ENCODE results near the gene OR2S2. TPM values are rescaled to one million over a fixed set of nuclear protein-coding genes. Genes with fewer than 3 reads are reported as not detected.

OR2S2 gene
- total RNA-seq, 1 donor from 2014 or later, result not detected

GRCh38 chr9:35909687-35910612 is 48.0 kb downstream of the OR2S2 start:
- intact Hi-C loops (cut with micrococcal nuclease), result no loop called here

GRCh38 chr9:35909274-35909673 is 48.7 kb downstream of the OR2S2 start, which contains the start of gene SPAAR:
Gene SPAAR, plus strand, starts transcription at chr9:35909490. Its CDS starts 974 bp downstream, at chr9:35910464.
- intact Hi-C loops (cut with micrococcal nuclease), result no loop called here

- intact Hi-C loops (cut with micrococcal nuclease), result no loop called here
These were observed 49.3 kb downstream of the OR2S2 start for GRCh38 chr9:35908504-35909125.

GRCh38 chr9:35907711-35908503 is 50.0 kb downstream of the OR2S2 start:
- intact Hi-C loops (cut with micrococcal nuclease), result no loop called here

Other genes with a start within 250 kb of the OR2S2 start
- gene TLN1, start 226.0 kb downstream of the OR2S2 start, total RNA-seq, result 360 and 382 TPM in 2 replicates
- gene CREB3, start 225.5 kb downstream of the OR2S2 start, total RNA-seq, result 18.0 and 19.9 TPM in 2 replicates
- 54.1 and 62.3 TPM in 2 replicates for gene GBA2, start 208.9 kb downstream of the OR2S2 start, total RNA-seq
- 22.8 and 23.3 TPM in 2 replicates for gene RGP1, start 208.9 kb downstream of the OR2S2 start, total RNA-seq
- 0.55 TPM in 1 of 2 replicates, not detected in the other for gene MSMP, start 203.9 kb downstream of the OR2S2 start, total RNA-seq
- gene NPR2, start 166.6 kb downstream of the OR2S2 start, total RNA-seq, result 9.6 and 10.2 TPM in 2 replicates
- 0.95 and 1.4 TPM in 2 replicates for gene SPAG8, start 145.9 kb downstream of the OR2S2 start, total RNA-seq
- gene HINT2, start 143.1 kb downstream of the OR2S2 start, total RNA-seq, result 55.0 and 55.7 TPM in 2 replicates
- gene FAM221B, start 129.4 kb downstream of the OR2S2 start, total RNA-seq, result not detected in 2 replicates
- gene TMEM8B, start 128.9 kb downstream of the OR2S2 start, total RNA-seq, result 1.7 and 2.6 TPM in 2 replicates
- gene OR13J1, start 87.8 kb downstream of the OR2S2 start, total RNA-seq, result not detected in 2 replicates
- gene HRCT1, start 52.0 kb downstream of the OR2S2 start, total RNA-seq, result not detected in 2 replicates
- not detected in 2 replicates for gene SPAAR, start 48.7 kb downstream of the OR2S2 start, total RNA-seq
- gene RECK, start 78.8 kb upstream of the OR2S2 start, total RNA-seq, result 6.6 TPM in 2 replicates
- 66.3 and 67.7 TPM in 2 replicates for gene GLIPR2, start 178.6 kb upstream of the OR2S2 start, total RNA-seq
- gene CCIN, start 211.2 kb upstream of the OR2S2 start, total RNA-seq, result 0.34 and 0.43 TPM in 2 replicates
- 154 and 165 TPM in 2 replicates for gene CLTA, start 232.8 kb upstream of the OR2S2 start, total RNA-seq